ENCODE measurements around the gene FBF1.

DNA sequence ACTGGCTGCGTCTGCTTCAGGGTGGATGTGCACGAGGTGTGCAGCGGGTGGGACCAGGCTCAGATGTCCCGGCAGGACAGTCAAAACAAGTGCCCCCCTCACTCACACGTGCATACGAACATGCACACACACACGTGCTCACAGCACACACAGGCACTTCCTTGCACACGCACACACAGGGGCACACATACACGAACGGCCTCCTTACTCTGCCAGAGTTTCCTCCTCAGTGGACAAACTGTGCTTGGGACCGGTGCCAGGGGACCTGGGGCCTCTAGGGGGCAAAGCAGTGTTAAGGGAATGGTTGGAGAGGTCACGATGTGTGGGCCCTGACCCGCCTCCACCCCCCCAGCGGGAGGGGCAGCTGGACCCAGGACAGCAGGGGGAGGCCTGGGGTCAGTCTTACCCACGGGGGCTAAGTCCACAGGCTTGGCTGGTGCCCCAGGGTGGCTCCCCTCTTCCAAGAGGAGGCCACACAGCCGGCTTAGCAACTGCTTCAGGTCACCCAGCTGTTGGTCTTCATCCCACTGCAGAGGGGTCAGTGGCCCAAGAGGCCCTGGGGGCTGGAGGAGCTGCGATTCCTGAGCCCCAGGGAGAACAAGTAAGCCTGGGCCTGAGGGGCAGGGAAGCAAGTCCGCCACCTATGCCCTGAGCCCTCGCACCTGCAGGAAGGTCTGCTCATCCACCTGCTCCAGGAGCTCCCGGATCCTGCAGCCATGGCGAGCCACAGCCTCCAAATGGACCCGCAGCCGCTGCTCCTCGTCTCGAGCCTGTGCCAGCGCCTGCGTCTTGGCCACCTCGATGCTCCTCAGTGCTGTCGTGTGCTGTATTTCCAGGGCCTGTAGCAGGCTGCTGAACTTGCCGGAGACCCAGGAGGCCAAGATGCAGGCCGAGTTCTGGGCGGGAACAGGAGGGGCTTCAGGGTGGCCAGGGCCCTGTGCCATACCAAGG, 49.0 kb downstream of the FBF1 start:
- TF ChIP-seq, protein P1, sequence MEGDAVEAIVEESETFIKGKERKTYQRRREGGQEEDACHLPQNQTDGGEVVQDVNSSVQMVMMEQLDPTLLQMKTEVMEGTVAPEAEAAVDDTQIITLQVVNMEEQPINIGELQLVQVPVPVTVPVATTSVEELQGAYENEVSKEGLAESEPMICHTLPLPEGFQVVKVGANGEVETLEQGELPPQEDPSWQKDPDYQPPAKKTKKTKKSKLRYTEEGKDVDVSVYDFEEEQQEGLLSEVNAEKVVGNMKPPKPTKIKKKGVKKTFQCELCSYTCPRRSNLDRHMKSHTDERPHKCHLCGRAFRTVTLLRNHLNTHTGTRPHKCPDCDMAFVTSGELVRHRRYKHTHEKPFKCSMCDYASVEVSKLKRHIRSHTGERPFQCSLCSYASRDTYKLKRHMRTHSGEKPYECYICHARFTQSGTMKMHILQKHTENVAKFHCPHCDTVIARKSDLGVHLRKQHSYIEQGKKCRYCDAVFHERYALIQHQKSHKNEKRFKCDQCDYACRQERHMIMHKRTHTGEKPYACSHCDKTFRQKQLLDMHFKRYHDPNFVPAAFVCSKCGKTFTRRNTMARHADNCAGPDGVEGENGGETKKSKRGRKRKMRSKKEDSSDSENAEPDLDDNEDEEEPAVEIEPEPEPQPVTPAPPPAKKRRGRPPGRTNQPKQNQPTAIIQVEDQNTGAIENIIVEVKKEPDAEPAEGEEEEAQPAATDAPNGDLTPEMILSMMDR (IDR thresholded peaks at IDR 0.05): no peak
- no peak for TF ChIP-seq POLR2A (IDR thresholded peaks at IDR 0.05)

Measured in adrenal gland (tissue), 5 donors.